Lung (tissue), 12 donors: Measurements from ENCODE around the gene TET2. TPM values are rescaled to one million over a fixed set of nuclear protein-coding genes. Genes with fewer than 3 reads are reported as not detected.

Source experiments
- ATAC-seq: fragments of 200-7000 bp; cut with Tn5 transposase; one replicate; pipeline ENCODE4 v1.9.1; 2020; ENCODE audit warnings: moderate number of reproducible peaks; ENCODE audit not compliant: insufficient read depth, low FRiP score
- DNase-seq, 3 donors: peaks; one replicate each; pipeline ENCODE4 v3.0.0-alpha.2; 2013 to 2017
- H3K27ac ChIP-seq, 2 donors: one replicate each; pipeline ENCODE4 v1.5.1; 2013; ENCODE audit warnings: mild to moderate bottlenecking in 2 of 2, moderate library complexity in 2 of 2, control low read depth in 1 of 2, inconsistent platforms in 1 of 2, low read depth in 1 of 2, low read length in 1 of 2
- H3K27me3 ChIP-seq, 3 donors: one replicate each; pipeline ENCODE4 v1.5.1; 2013; ENCODE audit warnings: low read length in 2 of 3; ENCODE audit not compliant: control insufficient read depth in 3 of 3, insufficient read depth in 3 of 3
- H3K36me3 ChIP-seq, 4 donors: one replicate each; pipeline ENCODE4 v1.5.1; 2013; ENCODE audit warnings: low read length in 4 of 4, mild to moderate bottlenecking in 1 of 4, moderate library complexity in 1 of 4; ENCODE audit not compliant: control insufficient read depth in 4 of 4, insufficient read depth in 4 of 4
- H3K4me1 ChIP-seq, 5 donors: one replicate each; pipeline ENCODE4 v1.5.1; 2013; ENCODE audit warnings: low read length in 5 of 5, mild to moderate bottlenecking in 2 of 5, moderate library complexity in 1 of 5; ENCODE audit not compliant: control insufficient read depth in 5 of 5, insufficient read depth in 5 of 5
- H3K4me3 ChIP-seq: one replicate; pipeline ENCODE4 v1.5.1; 2013; ENCODE audit warnings: mild to moderate bottlenecking, control low read depth, moderate library complexity
- H3K9ac ChIP-seq, 2 donors: one replicate each; pipeline ENCODE4 v1.5.1; 2013; ENCODE audit warnings: low read length in 2 of 2, control low read depth in 1 of 2; ENCODE audit not compliant: insufficient read depth in 1 of 2
- H3K9me3 ChIP-seq, 4 donors: one replicate each; pipeline ENCODE4 v1.5.1; 2013; ENCODE audit warnings: low read length in 3 of 4, mild to moderate bottlenecking in 1 of 4, moderate library complexity in 1 of 4; ENCODE audit not compliant: control insufficient read depth in 4 of 4, insufficient read depth in 3 of 4
- CTCF ChIP-seq: IDR thresholded peaks from 2 replicates; pipeline ENCODE4 v1.5.1; 2012; ENCODE audit warnings: mild to moderate bottlenecking; ENCODE audit errors: control extremely low read depth, extremely low read depth
- WGBS, 2 donors: extraction: QIAGEN DNeasy Blood & Tissue Kit; methylation state at CpG; one replicate each; pipeline ENCODE4 v1.1.7; 2013; 5-methylcytosine and 5-hydroxymethylcytosine counted together
- polyA plus RNA-seq, 2 donors: library from polyadenylated mRNA; stranded (reverse); fragments of 200-250 nt; gene quantifications; one replicate each; pipeline ENCODE4 v1.2.1, GENCODE V29; 2013
- total RNA-seq, 2 donors: library from RNA; depleted of rRNA in 1 of 2; stranded (reverse); fragments of >200 nt in 1 of 2; gene quantifications; one replicate each; pipeline ENCODE4 v1.2.1, GENCODE V29; 2014 to 2021
- donor health status: control.
- donor health status: control.
- donor health status: Bipolar disorder and iron deficiency.
- donor health status: healthy.
- donor health status: DM: yes; HTN: yes; CAD: no.

The TET2 gene
- total and polyA plus RNA-seq, 4 donors = 4.1 to 72.2 (median 16.5) TPM

- H3K36me3 ChIP-seq = peaks cover 3 to 36% (median 19%) of the 10 kb centered on the region in 4 donors
- no peak for TF ChIP-seq CTCF
- peaks cover 0 to 8% (median 2%) of the 10 kb centered on the region in 4 donors for H3K9me3 ChIP-seq
- H3K27me3 ChIP-seq = no peaks in the 10 kb centered on the region
- no peak overlapping the region for H3K4me3 ChIP-seq
- 98 to 99% methylated on average over 1 of the region's 1 CpG for WGBS, 2 donors
- no peak overlapping the region for H3K27ac ChIP-seq
- ATAC-seq (no peak), DNase-seq (no peak)
- H3K4me1 ChIP-seq = no peaks in the 10 kb centered on the region
- no peak overlapping the region for H3K9ac ChIP-seq
These were observed 111.3 kb downstream of the TET2 start for GRCh38 chr4:105257817-105258495.

GRCh38 chr4:105265689-105266088 lies 119.0 kb downstream of the TET2 start:
- H3K36me3 ChIP-seq = peaks cover 11 to 42% (median 27%) of the 10 kb centered on the region in 4 donors
- no peak overlapping the region for H3K4me3 ChIP-seq
- H3K27ac ChIP-seq = no peak overlapping the region
- H3K9ac ChIP-seq = no peak overlapping the region
- no peaks in the 10 kb centered on the region for H3K27me3 ChIP-seq
- no peak for ATAC-seq
- no peak for DNase-seq
- H3K4me1 ChIP-seq = no peaks in the 10 kb centered on the region
- TF ChIP-seq CTCF = no peak
- WGBS, 2 donors = 95 to 99% methylated on average over 2 of the region's 2 CpGs
- no peaks in the 10 kb centered on the region for H3K9me3 ChIP-seq

- Histone ChIP-seq H3K27me3 (no peaks in the 10 kb centered on the region), H3K36me3 (peaks cover 10 to 49% (median 27%) of the 10 kb centered on the region in 4 donors)
- WGBS, 2 donors = 94 to 98% methylated on average over 3 of the region's 3 CpGs
These were observed 120.6 kb downstream of the TET2 start for GRCh38 chr4:105267280-105267679.

More at GRCh38 chr4:105267280-105267679, 120.6 kb downstream of the TET2 start:
- H3K4me1 ChIP-seq = no peaks in the 10 kb centered on the region
- TF ChIP-seq CTCF = no peak
- H3K27ac ChIP-seq = no peak overlapping the region
- DNase-seq = no peak
- no peak overlapping the region for H3K9ac ChIP-seq
- H3K9me3 ChIP-seq = no peaks in the 10 kb centered on the region
- ATAC-seq = no peak
- no peak overlapping the region for H3K4me3 ChIP-seq
